T-helper 1 cell treated with Interleukin-12 subunit alpha and Interleukin-12 subunit beta and Interleukin-4 antibody, amounts not matched to agents 30 ng/mL and 1 ng/mL, for 36 hours (primary cell): ENCODE data around the gene HNRNPU. TPM values are rescaled to one million over a fixed set of nuclear protein-coding genes. Genes with fewer than 3 reads are reported as not detected.

Experiments
- intact Hi-C: fragments of 100-400 bp; cut with micrococcal nuclease; formaldehyde crosslinking; loops from one replicate; pipeline ENCODE4 v1.15.1; 2024
- total RNA-seq: library from RNA; stranded (reverse); gene quantifications from 2 replicates; pipeline ENCODE4 v1.2.3, GENCODE V29; 2022

The HNRNPU gene
- total RNA-seq, 1 donor from 2014 or later, result 418 TPM

- intact Hi-C loops, result loop anchor here (1.0 to 10.0 kb wide), 12 partner anchors 28 to 1703 kb away; partner anchors contain the start of genes CATSPERE, CEP170, CNST and COX20
Observed at GRCh38 chr1:244863491-244864252, 671 bp downstream of the HNRNPU start.

- intact Hi-C loops, result loop anchor here (1.0 to 10.0 kb wide), 5 partner anchors 10 to 1704 kb away; partner anchors contain the start of genes CNST and TFB2M
Observed at GRCh38 chr1:244862699-244863490, 1.4 kb downstream of the HNRNPU start.

DNA sequence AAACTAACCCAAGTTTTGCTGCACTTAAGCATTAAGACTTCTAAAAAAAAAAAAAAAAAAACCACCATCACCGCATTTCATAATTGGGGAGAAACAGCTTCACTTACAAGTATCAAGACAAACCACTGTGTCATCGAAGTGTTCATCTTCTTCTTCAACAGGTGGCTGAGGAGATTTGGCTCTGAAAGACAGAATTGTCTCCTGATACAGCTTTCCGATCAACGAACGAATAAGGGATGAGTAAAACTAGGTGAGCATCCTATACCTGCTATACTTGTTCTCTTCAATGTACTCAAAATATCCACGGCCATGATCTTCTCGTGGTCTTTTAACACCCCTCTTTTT, 2.0 kb downstream of the HNRNPU start:
- intact Hi-C loops, result loop anchor here (1.0 to 10.0 kb wide), 5 partner anchors 9 to 1704 kb away; partner anchors contain the start of genes CNST and TFB2M

DNA sequence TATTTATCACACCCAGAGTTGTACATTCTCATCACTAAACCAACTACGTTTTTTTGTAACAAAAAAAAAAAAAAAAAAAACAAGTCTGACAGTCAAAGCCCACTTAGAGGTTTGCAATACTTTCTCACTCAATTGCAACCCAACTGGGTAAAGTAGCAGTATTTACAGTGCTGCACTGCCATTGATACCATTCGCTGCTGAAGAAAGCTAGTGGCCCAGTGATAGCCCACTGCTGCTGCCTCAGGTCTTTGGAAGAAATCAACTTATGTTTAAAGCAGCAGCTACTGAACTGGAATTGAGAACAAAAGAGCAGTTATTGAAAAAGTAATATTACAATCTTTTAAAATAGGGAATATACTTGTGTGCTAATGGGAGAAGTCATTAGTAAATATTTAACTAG, 2.7 kb downstream of the HNRNPU start:
- intact Hi-C loops, result loop anchor here (1.0 to 10.0 kb wide), 5 partner anchors 8 to 1705 kb away; partner anchors contain the start of genes CNST and TFB2M

- intact Hi-C loops, result loop anchor here (10.0 kb wide), 2 partner anchors 1016 to 1094 kb away; no protein-coding TSS in a partner anchor
Observed at GRCh38 chr1:244860914-244861610, 3.3 kb downstream of the HNRNPU start.

- intact Hi-C loops, result loop anchor here (10.0 kb wide), 2 partner anchors 1015 to 1095 kb away; no protein-coding TSS in a partner anchor
Observed at GRCh38 chr1:244860078-244860477, 4.3 kb downstream of the HNRNPU start.

GRCh38 chr1:244858357-244858756, 6.0 kb downstream of the HNRNPU start:
- intact Hi-C loops, result no loop called here

GRCh38 chr1:244857761-244858160, 6.6 kb downstream of the HNRNPU start:
- intact Hi-C loops, result no loop called here

DNA sequence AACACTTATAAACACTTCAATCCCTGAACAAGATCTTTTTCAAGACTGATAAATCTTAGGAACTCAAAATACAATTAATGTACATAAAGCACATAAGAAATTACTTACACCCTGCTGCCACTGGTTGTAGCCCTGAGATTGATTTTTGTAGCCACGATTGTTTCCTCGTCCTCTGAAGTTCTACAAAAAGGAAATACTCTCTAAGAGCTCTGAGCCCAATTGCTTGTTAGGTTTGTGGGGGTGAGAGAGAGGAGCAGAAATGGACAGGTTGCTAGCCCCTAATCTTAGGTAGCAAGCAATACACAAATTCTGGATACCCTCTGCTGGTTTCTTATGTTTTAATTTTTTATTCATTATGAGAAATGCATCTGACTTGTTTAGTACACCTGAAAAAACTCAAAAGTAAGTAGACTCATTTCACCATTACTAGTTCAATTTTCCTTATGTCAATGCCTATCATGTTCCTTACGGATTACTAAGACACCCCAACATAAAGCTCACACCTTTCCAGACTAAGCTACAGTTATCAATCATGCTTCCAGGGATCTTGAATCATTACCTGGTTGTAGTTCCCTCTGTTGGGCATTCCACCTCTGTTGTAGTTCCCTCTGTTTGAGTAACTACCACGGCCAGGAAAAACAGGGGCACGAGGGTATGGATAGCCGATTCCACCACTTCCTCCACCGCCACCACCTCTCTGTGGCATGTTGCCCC, 9.3 kb downstream of the HNRNPU start:
- intact Hi-C loops, result loop anchor here (1.0 kb wide), 2 partner anchors 8 to 187 kb away; no protein-coding TSS in a partner anchor

DNA sequence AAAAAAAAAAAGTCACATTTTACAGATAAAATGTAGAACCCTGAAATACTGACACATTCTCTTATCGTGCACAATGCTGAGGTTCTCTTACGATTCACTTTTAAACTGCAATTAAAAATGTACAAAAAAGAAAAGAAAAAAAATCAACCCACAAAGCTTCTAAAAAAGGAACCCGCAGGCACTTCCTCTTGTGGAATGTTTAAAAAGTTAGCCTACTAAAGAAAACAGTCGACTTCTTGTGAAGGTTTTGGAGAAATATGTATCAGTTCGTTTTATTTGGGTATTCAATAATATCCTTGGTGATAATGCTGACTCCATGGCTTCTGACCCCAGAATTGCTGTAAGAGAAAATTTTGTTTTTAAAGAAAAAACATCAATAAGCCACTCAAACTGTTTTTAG, 10.2 kb downstream of the HNRNPU start:
- intact Hi-C loops, result no loop called here

DNA sequence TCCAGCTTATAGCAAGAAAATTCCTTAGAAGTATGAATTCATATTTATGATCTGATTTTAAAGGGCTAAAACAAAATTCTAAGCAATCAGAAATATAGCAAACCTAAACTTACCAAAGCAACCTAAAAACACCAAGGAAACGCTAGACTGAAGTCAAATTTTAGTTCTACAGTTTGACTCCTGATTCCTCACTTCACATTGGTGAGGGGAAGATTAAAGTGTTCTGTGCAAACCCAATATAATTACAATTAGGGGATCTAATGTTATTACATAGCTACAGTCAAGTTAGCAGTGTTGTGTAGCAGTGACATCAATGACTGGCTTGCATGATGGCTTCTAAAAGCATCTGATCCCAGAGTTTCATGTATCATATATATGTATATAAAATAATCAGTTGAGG, 11.6 kb downstream of the HNRNPU start:
- intact Hi-C loops, result loop anchor here (1.0 kb wide), 1 partner anchor 10 kb away; no protein-coding TSS in a partner anchor

- intact Hi-C loops, result no loop called here
Observed at GRCh38 chr1:244851546-244852231, 12.7 kb downstream of the HNRNPU start.

DNA sequence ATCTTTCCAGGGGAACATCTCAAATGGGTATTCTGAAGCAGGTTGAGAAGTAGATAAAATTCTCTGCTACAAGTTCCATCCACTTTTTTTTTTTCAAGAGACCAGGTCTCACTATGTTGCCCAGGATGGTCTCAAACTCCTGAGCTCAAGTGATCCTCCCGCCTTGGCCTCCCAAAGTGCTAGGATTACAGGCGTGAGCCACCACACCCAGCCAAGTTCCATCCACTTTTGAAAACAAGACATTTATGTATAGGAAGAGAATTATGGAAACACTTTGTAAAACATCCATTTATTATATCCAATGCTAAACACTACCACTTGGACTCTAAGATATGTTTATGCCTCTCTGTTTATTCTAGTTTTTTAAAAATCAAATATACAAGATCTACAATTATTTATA, 13.4 kb downstream of the HNRNPU start:
- intact Hi-C loops, result no loop called here

GRCh38 chr1:244850099-244850852, 14.1 kb downstream of the HNRNPU start:
- intact Hi-C loops, result no loop called here

DNA sequence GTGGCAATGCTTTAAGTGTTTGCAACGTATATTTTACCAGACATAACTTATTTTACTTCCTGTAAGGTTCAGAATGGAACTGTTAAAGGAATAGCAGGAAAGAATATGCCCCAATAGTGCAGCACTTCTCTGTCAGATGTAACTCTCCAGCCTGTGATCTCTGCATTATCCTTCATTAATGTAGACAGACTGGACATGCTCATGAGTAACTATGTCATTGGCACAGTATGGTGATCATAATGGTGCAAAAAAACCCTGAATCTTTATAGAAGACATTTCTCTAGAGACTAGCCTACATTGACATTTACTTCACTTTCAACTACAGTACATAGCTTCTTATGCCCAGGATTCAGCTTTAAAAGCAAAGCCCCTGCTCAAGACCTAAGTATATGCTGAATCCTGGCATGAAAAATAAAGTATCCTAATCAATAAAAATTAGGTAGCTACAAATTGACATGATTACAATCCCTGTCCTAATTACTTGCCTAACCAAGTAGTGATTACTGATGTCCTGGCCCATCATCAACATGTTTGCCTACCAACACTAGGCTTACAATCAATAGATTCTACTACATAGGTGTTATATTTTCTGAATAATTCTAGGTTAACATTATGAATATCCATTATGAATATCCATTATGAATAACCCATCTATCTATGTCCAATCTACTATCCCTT, 15.0 kb downstream of the HNRNPU start:
- intact Hi-C loops, result no loop called here

GRCh38 chr1:244846653-244847052, 17.7 kb downstream of the HNRNPU start:
- intact Hi-C loops, result loop anchor here (1.0 kb wide), 1 partner anchor 9 kb away; no protein-coding TSS in a partner anchor

DNA sequence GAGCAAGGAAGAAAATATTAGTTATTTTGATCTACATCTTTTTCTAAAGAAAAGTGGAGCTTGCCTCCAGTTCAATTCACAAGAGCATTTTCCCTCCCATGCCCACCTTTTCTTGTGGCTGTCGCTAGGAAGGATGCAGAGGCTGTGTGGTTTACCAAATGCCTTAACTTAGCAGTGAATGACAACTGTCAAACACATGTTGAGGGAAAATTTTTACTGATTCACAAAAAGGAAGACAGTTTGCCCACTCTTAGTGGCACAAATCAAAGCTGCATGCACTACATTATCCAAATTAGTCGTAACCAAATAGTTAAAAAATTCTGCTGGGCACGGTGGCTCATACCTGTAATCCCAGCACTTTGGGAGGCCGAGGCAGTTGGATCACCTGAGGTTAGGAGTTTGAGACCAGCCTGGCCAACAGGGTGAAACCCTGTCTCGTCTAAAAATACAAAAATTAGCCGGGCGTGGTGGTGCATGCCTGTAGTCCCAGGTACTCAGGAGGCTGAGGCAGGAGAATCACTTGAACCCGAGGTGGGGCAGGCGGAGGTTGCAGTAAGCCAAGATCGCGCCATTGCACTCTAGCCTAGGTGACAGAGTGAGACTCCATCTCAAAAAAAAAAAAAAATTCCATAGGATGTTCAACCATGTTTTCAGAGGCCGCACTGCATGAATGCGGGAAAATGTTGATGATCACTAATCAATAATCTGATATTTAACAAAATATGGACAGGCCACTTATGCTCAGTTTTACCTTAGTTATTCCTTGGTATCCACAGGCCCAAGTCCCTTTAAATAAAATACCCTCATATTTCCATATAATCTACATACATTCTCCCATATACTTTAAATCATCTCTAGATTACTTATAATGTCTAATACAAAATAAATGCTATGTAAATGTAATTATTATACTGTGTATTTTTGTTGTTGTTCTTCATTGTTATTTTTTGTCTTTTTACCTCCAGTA, 19.9 kb downstream of the HNRNPU start:
- intact Hi-C loops, result loop anchor here (1.0 kb wide), 1 partner anchor 8 kb away; no protein-coding TSS in a partner anchor
